DMS114 treated with DMSO at 0.1 percent for 48 hours (cell line): ENCODE measurements around the gene SMURF2.
A peak's percentile ranks its signal among the peaks of the same experiment; 100 is the strongest.
"Not testable (repeated sequence)": the region's sequence is repeated elsewhere in the genome, so short reads cannot be mapped to it uniquely, and the experiment has no call there.

ENCODE experiments used
- DNase-seq: peaks from one replicate; lab custom pipeline; 2025; ENCODE audit not compliant: unreplicated experiment; lab: John Stamatoyannopoulos, UW

SMURF2 gene

DNA sequence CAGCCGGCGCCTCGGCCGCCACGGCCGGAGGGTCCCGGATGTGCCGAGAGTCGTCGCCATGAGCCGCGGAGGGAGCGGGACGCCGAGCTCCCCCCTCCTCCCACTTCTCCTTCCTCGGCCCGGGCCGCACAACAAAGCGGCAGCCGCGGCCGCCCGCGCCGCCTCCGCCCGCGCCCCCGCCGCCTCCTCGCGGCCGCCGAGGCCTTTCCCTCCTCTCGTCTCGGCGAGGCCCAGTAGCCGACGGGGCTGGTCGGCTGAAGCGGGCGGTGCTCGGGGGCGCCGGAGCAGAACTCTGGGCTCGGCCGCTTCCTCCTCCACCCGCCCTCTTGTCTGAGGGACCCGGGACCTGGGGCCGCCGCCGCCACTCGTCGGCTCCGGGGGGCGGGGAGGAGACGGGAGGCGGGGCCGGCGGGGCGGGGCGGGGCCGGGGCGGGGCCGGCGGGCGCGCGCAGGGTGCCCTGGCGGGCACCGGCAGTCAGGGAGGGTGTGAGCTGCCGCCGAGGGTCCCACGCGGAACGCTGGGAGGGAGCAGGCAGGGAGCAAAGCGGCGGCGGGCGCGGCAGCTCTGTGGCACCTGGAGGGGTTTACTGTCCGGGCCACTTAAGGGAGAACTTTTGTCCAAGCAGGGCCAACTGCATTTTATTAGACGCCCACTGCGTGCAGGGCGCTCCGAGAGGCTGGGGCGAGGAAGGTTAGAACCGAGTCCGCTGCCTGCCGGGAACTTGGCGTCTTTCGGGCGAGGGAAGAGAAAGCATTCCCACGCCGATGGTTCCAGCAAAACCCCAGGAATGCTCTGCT lies at the start of gene SMURF2:
Gene SMURF2, minus strand, starts transcription at position 332 of the 798 bp plus-strand sequence. CDS start 427 bp downstream, outside the sequence.
- peak; percentile 27 for DNase-seq

DNA sequence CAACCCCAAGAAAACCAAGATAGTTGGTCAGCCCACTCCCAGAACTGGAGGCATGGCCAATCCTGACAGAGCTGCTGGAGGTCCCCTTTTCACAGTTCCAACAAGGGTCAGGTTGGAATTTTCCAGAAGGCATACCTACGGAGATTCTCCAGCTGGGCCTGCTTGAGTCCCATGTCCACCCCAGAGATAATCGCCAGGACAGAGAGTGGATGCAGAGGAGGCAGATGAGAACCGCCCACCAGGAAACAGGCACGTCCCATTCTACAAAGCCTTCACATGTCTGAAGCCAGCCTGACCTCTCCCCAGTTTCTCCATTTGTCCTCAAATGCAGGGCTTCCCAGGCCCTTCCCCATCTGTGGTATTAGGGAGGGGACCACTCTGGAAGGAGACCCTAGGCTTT lies 47.4 kb upstream of the SMURF2 start:
- DNase-seq, result no peak

DNA sequence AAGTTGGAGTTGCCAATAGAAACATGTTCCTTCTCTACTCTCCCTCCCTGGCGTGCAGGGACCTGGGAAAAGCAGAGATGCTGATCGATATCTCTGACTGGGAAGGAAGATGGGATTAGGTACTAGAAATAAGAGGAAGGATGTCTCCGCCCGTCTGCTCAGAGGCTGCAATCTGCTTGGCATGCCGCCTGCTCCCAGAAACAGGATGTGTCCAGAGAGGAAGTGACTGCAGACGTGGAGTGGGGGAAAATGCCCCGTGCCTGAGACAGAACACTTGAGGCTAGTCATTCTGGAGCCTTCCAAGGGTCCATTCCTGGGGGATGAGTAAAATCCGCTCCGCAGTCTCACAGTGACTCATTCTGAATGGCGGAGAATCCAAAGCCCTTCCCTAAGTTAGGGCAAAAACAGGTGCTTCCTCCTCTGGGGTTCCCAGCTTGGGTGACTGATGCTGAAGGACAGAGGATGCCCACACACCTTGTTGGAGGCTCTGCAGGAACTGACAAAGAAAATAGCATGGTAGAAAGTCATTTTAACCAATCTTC lies 45.0 kb upstream of the SMURF2 start:
- DNase-seq, result no peak

DNA sequence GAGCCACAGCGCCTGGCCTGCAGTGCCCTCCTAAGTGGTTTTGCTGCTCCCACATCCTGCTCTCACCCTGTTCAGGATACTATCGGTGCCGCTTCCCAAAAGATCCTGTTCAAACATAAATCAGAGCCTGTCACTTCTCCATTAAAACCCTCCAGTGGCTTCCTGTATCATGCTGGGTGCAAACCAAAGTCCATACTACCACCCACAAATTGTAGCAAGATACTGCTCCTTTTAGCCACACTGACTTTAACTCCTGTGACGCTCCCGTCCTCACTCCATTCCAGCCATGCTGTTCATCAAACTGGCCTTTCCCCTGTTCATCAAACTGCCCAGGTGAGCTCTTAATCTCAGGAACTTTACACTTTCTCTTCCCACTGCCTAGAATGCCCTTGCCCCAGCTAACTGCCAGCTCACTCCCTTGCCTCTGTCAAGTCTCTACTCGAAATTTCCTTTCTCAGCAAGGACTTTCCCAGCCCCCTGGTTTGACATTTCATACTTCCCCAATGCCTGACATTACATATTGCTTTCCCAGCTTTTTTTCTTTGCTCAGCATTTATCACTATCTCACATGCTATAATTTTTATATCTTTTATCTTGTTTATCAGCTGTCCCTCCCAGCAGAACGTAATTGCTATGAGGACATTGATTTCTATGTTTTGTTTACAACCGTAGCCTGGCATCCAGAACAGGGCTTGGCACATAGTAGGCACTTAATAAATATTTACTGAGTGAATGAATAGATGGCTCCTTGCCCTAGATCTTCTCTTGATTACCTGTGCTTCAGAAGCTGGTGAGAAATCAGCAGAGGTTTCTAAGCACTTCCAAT lies 44.3 kb upstream of the SMURF2 start:
- DNase-seq, result no peak

DNA sequence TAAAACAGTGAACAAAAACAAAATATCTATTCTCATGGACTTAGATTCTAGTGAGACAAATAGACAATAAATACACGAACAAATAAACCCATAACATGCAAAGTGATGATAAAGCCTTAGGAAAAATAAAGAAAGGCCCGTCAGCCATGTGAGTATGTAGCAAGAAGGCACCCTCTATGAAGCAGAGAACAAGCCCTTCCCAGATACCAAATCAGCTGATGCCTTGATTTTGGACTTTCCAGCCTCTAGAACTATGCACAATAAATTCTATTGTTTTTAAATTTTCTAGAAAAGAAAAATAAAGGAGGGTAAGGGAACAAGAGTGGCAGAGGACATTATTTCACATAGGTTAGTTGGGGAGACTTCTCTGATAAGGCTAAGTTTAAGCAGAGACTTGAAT lies 40.7 kb upstream of the SMURF2 start:
- DNase-seq, result no peak

DNA sequence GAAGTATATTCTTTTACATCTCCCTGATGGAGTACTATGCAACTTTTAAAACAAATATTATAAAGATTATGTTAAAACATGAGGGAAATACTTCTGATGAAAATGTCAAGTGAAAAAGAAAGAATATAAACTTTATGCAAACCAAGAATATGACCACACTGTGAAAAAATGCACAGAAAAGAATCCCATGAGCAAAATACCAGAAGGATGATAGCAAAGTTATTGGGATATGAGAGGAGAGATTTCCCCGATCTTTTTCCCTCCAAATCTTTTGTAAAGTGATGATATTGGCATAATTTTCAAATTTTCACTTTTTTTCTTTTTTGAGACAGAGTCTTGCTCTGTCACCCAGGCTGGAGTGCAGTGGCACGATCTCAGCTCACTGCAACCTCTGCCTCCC lies 36.6 kb upstream of the SMURF2 start:
- no peak for DNase-seq

DNA sequence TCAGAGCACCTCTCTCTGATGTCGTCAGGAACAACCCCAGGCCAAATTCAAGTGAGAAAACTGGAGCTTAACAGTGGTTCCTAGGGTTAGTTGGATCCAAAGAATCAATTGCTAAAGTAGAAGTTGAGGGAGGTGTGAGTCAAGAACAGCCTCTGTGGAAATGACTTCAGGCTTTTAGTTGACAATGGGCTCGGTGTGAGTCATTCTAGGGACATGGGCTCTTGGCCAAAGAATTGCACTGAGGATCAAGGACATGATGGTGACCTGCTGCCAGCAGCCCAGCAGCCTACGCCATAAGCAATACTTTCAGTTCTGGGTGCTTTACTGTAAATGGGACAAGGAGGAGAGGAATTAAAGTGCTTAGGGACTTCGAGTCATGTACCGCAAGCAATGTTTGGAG lies 32.1 kb upstream of the SMURF2 start:
- DNase-seq, result no peak

DNA sequence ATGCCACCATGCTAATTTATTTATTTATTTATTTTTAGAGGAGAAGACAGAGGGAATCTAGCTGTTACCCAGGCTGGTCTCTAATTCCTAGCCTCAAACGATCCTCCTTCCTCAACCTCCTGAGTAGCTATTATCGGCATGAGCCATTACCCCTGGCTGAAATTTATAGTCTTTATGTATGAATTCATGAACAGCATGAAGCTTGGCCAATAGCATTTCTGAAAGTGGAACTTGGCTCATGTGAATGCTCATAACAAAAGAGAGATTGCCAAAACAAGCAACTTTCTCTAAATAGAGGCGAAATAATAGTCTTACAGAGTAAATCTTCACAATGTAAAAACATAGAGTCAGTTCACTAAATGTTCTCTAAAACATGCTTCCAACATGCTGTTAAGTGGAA lies 30.1 kb upstream of the SMURF2 start:
- no peak for DNase-seq

DNA sequence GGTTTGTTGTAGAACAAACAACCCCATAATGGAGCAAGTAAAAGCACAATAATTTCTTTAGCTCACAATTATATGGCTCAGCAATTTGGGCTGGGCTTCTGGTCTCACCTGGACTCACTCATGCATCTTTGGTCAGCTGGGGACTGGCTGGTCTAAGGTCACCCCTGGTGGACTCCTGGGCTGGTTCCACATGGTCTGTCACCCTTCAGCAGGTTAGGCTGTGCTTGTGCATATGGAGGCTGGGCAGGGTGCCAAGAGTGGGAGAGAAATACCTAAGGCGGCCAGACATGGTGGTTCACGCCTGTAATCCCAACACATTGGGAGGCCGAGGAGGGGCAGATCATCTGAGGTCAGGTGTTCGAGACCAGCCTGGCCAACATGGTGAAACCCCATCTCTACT lies 27.0 kb upstream of the SMURF2 start:
- no peak for DNase-seq

DNA sequence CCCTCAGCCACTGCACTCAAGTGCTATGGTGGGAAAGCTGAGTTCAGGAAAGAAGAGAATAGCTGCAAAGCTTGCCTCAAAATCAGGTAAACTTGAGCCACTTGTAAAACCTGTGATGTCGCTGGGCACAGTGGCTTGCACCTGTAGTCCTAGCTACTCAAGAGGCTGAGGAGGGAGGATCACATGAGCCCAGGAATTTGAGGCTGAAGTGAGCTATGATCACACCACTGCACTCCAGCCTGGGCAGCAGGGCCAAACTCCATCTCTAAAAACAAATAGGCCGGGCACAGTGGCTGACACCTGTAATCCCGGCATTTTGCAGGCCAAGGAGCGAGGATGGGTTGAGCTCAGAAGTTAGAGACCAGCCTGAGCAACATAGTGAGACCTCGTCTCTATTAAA lies 26.4 kb upstream of the SMURF2 start:
- no peak for DNase-seq

DNA sequence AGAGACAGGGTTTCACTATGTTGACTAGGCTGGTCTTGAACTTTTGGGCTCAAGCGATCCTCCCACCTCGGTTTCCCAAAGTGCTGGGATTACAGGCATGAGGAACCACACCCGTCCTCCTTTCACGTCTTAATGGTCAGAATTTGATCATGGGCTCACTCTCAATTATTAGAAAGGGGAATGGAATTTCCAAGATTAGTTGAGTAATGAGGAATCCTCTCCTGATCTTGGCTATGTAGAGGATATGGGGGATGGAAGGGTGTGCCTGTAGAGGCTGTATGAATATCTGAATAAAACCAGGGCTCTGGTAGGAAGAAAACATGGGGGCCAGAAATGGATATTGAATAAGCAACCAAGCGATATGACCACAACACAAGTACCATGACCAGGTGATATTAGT lies 25.9 kb upstream of the SMURF2 start:
- DNase-seq, result no peak

DNA sequence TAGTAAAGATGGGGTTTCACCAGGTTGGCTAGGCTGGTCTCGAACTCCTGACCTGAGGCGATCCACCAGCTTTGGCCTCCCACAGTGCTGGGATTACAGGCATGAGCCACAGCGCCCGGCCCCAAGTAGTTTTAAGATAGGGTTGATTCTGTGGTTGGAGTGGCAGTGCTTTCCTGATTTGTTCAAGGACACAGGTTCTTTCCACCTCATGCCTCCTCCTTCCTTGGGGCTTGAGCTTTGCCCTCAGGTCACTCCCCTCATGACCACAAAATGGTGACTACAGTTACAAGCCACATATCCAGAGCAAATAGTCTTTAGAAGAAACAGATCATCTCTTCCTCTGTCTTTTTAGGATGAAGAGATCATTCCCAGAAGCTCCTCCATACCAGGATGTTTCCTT lies 25.3 kb upstream of the SMURF2 start:
- no peak for DNase-seq

DNA sequence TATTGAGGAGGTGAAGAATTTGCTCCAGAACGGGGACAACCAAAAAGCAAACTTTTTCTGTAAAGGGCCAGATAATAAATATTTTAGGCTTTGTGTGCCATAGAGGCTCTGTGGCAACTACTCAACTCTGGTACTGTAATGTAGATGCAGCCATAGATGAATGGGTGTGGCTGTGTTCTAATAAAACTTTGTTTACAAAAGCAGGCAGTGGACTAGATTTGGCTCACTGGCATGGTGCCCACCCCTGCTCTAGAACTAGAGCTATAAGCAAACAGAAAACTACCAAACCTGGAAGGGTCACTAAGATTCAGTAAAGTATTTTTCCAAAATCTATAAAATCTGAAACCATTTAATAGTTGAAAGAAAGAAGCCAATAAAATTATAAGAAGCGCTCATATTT lies 24.6 kb upstream of the SMURF2 start:
- no peak for DNase-seq

DNA sequence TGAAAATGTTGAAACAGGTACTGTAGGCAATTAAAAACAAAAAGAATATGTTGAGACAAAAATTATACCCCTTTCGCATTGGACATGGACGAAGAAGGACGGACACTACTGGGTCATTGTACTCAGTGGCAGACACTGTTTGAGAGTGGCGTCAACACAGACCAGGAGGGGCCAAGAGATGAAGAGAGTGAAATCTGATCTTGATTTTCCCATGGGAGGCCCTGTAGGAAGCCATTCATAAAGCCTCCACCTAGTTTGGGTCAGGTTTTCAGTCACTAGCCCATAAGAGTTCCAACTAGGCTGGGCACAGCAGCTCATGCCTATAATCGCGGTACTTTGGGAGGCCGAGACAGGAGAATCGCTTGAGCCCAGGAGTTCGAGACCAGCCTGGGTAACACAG lies 23.6 kb upstream of the SMURF2 start:
- no peak for DNase-seq

DNA sequence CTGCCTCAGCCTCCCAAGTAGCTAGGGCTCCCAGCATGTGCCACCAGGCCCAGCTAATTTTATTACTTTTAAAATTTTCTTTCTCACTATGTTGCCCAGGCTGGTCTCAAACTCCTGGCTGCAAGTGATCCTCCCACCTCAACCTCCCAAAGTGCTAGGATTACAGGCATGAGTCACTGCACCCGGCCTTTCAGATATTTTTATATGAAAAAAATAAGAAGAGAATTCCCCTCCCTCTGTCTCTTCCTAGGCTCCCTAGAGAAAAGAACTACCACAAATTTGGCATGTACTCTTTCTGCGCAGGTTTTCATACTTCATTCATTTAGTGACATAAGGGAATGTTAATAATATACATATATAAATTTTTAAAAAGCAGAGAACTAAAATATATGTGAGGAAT lies 21.7 kb upstream of the SMURF2 start:
- DNase-seq, result no peak

DNA sequence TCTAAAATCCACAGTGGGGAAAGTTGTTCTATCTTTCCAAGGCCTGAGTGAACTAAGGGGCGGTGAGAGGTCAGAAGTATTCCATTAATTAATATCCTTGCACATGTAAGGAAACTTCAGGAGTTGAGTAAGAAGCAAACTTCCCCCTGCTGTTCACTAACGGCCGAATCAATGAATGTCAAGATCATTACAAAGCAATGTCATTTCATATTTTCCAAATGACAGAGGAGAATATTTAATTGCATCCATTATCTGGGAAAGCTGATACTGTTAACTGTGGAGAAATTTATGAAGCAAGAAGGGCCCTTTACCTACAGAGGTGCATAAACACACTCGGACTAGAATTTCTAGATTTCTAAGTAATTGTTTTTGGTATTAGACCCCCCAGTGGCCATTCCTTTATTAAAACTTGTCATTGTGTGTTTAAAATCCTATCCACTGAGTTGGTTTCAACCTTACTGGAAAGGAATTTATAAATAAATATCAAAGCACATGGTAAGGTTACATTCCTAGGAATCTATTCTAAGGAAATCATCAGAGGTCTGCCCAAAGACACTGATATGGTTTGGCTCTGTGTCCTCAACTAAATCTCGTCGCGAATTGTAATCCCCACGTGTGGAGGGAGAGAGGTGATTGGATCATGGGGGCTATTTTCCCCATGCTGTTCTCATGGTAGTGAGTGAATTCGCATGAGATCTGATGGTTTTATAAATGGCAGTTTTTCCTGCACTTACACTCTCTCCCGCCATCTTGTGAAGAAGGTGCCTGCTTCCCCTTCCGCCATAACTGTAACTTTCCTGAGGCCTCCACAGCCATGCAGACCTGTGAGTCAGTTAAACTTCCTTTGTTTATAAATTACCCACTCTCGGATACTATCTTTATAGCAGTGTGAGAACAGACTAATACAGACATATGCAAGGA lies 20.4 kb upstream of the SMURF2 start:
- no peak for DNase-seq

DNA sequence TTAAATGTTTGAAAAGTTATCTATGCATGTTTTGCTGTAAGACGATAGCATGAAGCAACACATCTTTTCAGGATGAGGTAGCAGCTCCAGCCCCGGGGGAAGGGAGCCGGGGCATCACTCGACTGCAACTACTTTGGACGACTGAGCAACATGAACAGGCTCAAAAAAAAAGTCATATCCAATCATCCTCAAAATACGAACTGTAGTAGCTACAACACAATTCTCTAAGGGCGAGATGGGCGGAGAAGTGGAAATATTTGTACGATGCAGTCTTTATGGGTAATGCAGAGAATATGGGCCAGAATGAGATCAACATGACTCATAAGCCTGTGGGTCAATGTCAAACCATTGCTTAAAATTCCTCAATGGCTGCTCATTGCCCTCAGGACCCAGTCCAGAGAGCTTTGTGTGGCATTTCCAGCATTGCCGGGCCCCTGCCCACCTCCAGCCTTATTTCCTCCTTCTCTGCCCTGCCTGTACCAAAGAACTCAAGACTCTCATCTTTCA lies 17.7 kb upstream of the SMURF2 start:
- no peak for DNase-seq

DNA sequence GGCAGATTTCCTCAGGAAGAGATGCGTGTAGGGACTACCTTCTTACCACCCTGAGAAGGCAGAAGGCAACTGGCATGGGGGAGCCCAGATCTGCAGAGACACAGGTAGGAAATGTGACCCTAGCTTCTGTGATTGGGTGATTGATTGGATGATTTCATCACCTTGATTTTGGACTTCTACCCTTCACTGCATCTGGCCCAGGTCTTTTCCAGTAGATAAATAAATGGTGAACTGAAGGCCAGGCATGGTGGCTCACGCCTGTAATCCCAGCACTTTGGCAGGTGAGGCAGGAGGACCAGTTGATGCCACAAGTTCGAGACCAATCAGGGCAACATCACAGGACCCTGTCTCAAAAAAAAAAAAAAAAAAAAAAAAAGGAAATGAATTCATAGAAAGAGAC lies 14.7 kb upstream of the SMURF2 start:
- no peak for DNase-seq

DNA sequence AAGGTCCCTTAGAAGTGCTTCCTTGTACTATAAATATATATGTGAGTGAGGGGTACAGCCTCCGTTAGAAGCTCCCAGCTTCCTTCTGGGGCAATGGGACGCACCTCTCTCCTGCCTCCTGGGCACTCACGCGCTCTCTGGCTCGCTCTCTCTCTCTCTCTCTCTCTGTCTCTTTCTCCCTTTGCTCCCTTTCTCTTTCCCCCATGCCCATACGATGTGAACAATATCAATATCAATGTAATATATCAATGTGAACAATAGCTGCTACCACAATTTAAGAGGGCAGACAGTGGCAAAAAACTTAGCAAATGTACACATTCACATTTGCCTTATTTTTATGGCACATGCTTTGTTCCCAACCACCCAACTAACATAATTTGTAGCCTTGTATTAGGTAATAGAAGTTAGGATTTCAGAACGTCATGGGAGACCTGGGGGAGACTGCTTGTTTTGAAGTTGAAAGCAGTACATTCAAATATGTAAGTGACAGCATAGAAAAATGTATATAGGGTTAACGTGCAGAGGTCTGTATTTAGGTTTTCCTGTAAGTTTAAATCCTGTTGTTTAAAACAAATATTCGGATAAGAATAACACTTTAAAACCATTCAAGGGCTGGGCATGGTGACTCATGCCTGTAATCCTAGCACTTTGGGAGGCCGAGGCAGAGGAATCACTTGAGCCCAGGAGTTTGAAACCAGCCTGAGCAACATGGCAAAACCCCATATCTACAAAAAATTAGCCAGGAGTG lies 8.9 kb upstream of the SMURF2 start:
- not testable (repeated sequence) for DNase-seq
